H9 (cell line): ENCODE results near the gene RIPK4. TPM values are rescaled to one million over a fixed set of nuclear protein-coding genes. Genes with fewer than 3 reads are reported as not detected.

ENCODE experiments used
- DNase-seq: peaks from one replicate; pipeline ENCODE4 v3.0.0-alpha.2; 2017
- H2AFZ ChIP-seq: one replicate; pipeline ENCODE4 v1.6.1; 2013; ENCODE audit warnings: mild to moderate bottlenecking, low read length, control low read depth, moderate library complexity
- H2AK5ac ChIP-seq: 2 replicates; pipeline ENCODE4 v1.6.1; 2013; ENCODE audit warnings: low read length, control low read depth, mixed read lengths; ENCODE audit not compliant: insufficient read length
- H2BK120ac ChIP-seq: one replicate; pipeline ENCODE4 v1.6.1; 2013; ENCODE audit warnings: low read depth, mild to moderate bottlenecking, low read length, control low read depth, inconsistent platforms; ENCODE audit not compliant: poor library complexity, severe bottlenecking
- H2BK12ac ChIP-seq: 2 replicates; pipeline ENCODE4 v1.6.1; 2013; ENCODE audit warnings: low read length, control low read depth, mixed read lengths, low read depth; ENCODE audit not compliant: insufficient read length
- H2BK15ac ChIP-seq: 2 replicates; pipeline ENCODE4 v1.6.1; 2013; ENCODE audit warnings: low read depth, low read length, control low read depth
- H2BK20ac ChIP-seq: one replicate; pipeline ENCODE4 v1.6.1; 2013; ENCODE audit warnings: low read depth, mild to moderate bottlenecking, low read length, control low read depth, inconsistent platforms; ENCODE audit not compliant: poor library complexity, severe bottlenecking
- H2BK5ac ChIP-seq: 2 replicates; pipeline ENCODE4 v1.6.1; 2013; ENCODE audit warnings: low read length, control low read depth, mixed read lengths; ENCODE audit not compliant: insufficient read length
- H3K14ac ChIP-seq: 2 replicates; pipeline ENCODE4 v1.6.1; 2013; ENCODE audit warnings: low read length, control low read depth; ENCODE audit not compliant: insufficient read depth
- H3K18ac ChIP-seq: 2 replicates; pipeline ENCODE4 v1.6.1; 2013; ENCODE audit warnings: low read depth, mild to moderate bottlenecking, mixed read lengths, low read length, control low read depth; ENCODE audit not compliant: insufficient read length
- H3K23ac ChIP-seq: 2 replicates; pipeline ENCODE4 v1.6.1; 2013; ENCODE audit warnings: low read length, control low read depth, mixed read lengths, low read depth; ENCODE audit not compliant: insufficient read length
- H3K23me2 ChIP-seq: 2 replicates; pipeline ENCODE4 v1.6.1; 2013; ENCODE audit warnings: low read depth, mild to moderate bottlenecking, mixed read lengths, low read length, control low read depth; ENCODE audit not compliant: insufficient read length, poor library complexity, severe bottlenecking
- H3K27ac ChIP-seq: 2 replicates; pipeline ENCODE4 v1.5.1; 2013; ENCODE audit warnings: low read length, control low read depth, mixed read lengths, low read depth; ENCODE audit not compliant: insufficient read length
- H3K27me3 ChIP-seq: 2 replicates; pipeline ENCODE4 v1.6.1; 2013; ENCODE audit warnings: low read length, control low read depth, inconsistent platforms; ENCODE audit not compliant: insufficient read depth
- H3K4ac ChIP-seq: 2 replicates; pipeline ENCODE4 v1.6.1; 2013; ENCODE audit warnings: low read depth, mild to moderate bottlenecking, control low read depth, inconsistent platforms, low read length, moderate library complexity
- H3K4me1 ChIP-seq: 2 replicates; pipeline ENCODE4 v1.6.1; 2013; ENCODE audit warnings: low read length, control low read depth, inconsistent platforms; ENCODE audit not compliant: insufficient read depth
- H3K4me2 ChIP-seq: 2 replicates; pipeline ENCODE4 v1.6.1; 2013; ENCODE audit warnings: low read length, control low read depth, mixed read lengths; ENCODE audit not compliant: insufficient read length, insufficient read depth
- H3K56ac ChIP-seq: 2 replicates; pipeline ENCODE4 v1.6.1; 2013; ENCODE audit warnings: low read depth, mild to moderate bottlenecking, mixed read lengths, low read length, control low read depth; ENCODE audit not compliant: insufficient read length
- H3K79me1 ChIP-seq: 2 replicates; pipeline ENCODE4 v1.6.1; 2013; ENCODE audit warnings: low read depth, mild to moderate bottlenecking, moderate library complexity, low read length, control low read depth, inconsistent platforms; ENCODE audit not compliant: insufficient read depth, poor library complexity, severe bottlenecking
- H3K79me2 ChIP-seq: 2 replicates; pipeline ENCODE4 v1.6.1; 2013; ENCODE audit warnings: low read length, control low read depth, inconsistent platforms; ENCODE audit not compliant: insufficient read depth
- H3K9ac ChIP-seq: 2 replicates; pipeline ENCODE4 v1.6.1; 2013; ENCODE audit warnings: low read length, control low read depth, mixed read lengths; ENCODE audit not compliant: insufficient read length; ENCODE audit errors: extremely low read depth
- H3K9me3 ChIP-seq: one replicate; pipeline ENCODE4 v1.6.1; 2013; ENCODE audit warnings: low read depth, low read length, inconsistent platforms; ENCODE audit not compliant: control insufficient read depth
- H3T11ph ChIP-seq: one replicate; pipeline ENCODE4 v1.6.1; 2013; ENCODE audit warnings: mild to moderate bottlenecking, low read length, control low read depth, inconsistent platforms
- H4K20me1 ChIP-seq: one replicate; pipeline ENCODE4 v1.6.1; 2013; ENCODE audit not compliant: control insufficient read depth, insufficient read length, insufficient read depth
- H4K5ac ChIP-seq: 2 replicates; pipeline ENCODE4 v1.6.1; 2013; ENCODE audit warnings: low read depth, mild to moderate bottlenecking, mixed read lengths, low read length, control low read depth; ENCODE audit not compliant: insufficient read length
- H4K8ac ChIP-seq: replicated peaks from 2 replicates; pipeline ENCODE4 v1.6.1; 2013; ENCODE audit warnings: low read length, control low read depth, mixed read lengths, low read depth; ENCODE audit not compliant: insufficient read length
- H4K91ac ChIP-seq: 2 replicates; pipeline ENCODE4 v1.6.1; 2013; ENCODE audit warnings: low read depth, mild to moderate bottlenecking, moderate library complexity, mixed read lengths, low read length, control low read depth; ENCODE audit not compliant: insufficient read length
- H3K27ac Mint-ChIP-seq, 3 experiments: 2 replicates in 2 of 3; 3 replicates in 1 of 3; pipeline ENCODE4 v1.8.0; 2020 to 2021; ENCODE audit warnings: mixed read lengths in 3 of 3, mild to moderate bottlenecking in 1 of 3, moderate library complexity in 1 of 3
- H3K27me3 Mint-ChIP-seq: 2 replicates; pipeline ENCODE4 v1.8.0; 2021; ENCODE audit warnings: low read depth, mild to moderate bottlenecking, moderate library complexity, mixed read lengths
- H3K36me3 Mint-ChIP-seq, 3 experiments: 2 replicates in 2 of 3; 3 replicates in 1 of 3; pipeline ENCODE4 v1.8.0; 2020 to 2021; ENCODE audit warnings: low read depth in 3 of 3, mixed read lengths in 3 of 3; ENCODE audit not compliant: insufficient read depth in 1 of 3
- H3K4me1 Mint-ChIP-seq, 2 experiments: 2 replicates each; pipeline ENCODE4 v1.8.0; 2020; ENCODE audit warnings: mixed read lengths in 2 of 2
- H3K4me3 Mint-ChIP-seq, 2 experiments: 2 replicates in 1 of 2; 3 replicates in 1 of 2; pipeline ENCODE4 v1.8.0; 2020 to 2021; ENCODE audit warnings: mild to moderate bottlenecking in 2 of 2, mixed read lengths in 2 of 2, moderate library complexity in 1 of 2
- H3K9me3 Mint-ChIP-seq, 2 experiments: 2 replicates in 1 of 2; 3 replicates in 1 of 2; pipeline ENCODE4 v1.8.0; 2020; ENCODE audit warnings: mild to moderate bottlenecking in 2 of 2, mixed read lengths in 2 of 2, moderate library complexity in 1 of 2
- CTCF ChIP-seq: fragments of 200-600 bp; sonication (generic); conservative IDR thresholded peaks from 3 replicates; pipeline ENCODE4 v1.8.0; 2021; ENCODE audit warnings: antibody characterized with exemption, mild to moderate bottlenecking
- WGBS: extraction: QIAGEN DNeasy Blood & Tissue Kit; methylation state at CpG from one replicate; pipeline ENCODE4 v1.1.7; 2013; ENCODE audit warnings: missing lambda C conversion rate, low lambda C conversion rate, mixed read lengths; ENCODE audit not compliant: insufficient read length; ENCODE audit errors: extremely low coverage; 5-methylcytosine and 5-hydroxymethylcytosine counted together
- total RNA-seq: library from RNA; stranded (reverse); gene quantifications from 2 replicates; pipeline ENCODE4 v1.2.1, GENCODE V29; 2021

RIPK4 gene
- total RNA-seq, 1 experiment from 2014 or later, result 2.9 TPM

- Histone ChIP-seq H4K8ac (no peak overlapping the region), H2BK5ac (no peak overlapping the region), H2BK12ac (no peak overlapping the region), H3K23me2 (no peaks in the 10 kb centered on the region), H3K18ac (no peak overlapping the region), H3K27me3 (no peaks in the 10 kb centered on the region; the same call in 1 of the 2 replicates), H2BK15ac (no peak overlapping the region), H3K4me1 (peaks cover 3% of the 10 kb centered on the region; the same call in 1 of the 2 replicates), H3K79me2 (no peaks in the 10 kb centered on the region), H3K56ac (no peak overlapping the region), H4K91ac (no peak overlapping the region), H3T11ph (no peak overlapping the region), H2AFZ (no peak overlapping the region), H4K20me1 (peaks cover 2% of the 10 kb centered on the region), H3K79me1 (no peaks in the 10 kb centered on the region), H3K4ac (no peak overlapping the region), H3K23ac (no peak overlapping the region), H4K5ac (no peak overlapping the region), H3K27ac (no peak overlapping the region), H3K9ac (no peak overlapping the region), H3K4me2 (no peak overlapping the region), H2AK5ac (no peak overlapping the region), H3K14ac (no peak overlapping the region), H2BK20ac (no peak overlapping the region), H2BK120ac (no peak overlapping the region), H3K9me3 (no peaks in the 10 kb centered on the region)
- peaks cover 28 to 39% of the 10 kb centered on the region in 2 experiments for H3K4me1 Mint-ChIP-seq
- DNase-seq, result no peak
- no peaks in the 10 kb centered on the region for H3K36me3 Mint-ChIP-seq
- no peak overlapping the region; a peak in 1 of 5 replicates for H3K4me3 Mint-ChIP-seq
- no peak for TF ChIP-seq CTCF
- peaks cover 0 to 3% of the 10 kb centered on the region in 2 experiments; a peak in 2 of 5 replicates for H3K9me3 Mint-ChIP-seq
- H3K27me3 Mint-ChIP-seq, result peaks cover 4% of the 10 kb centered on the region
- no CpG with 5 or more reads among the region's 6 CpGs for WGBS
- H3K27ac Mint-ChIP-seq, result no peak overlapping the region
Observed at GRCh38 chr21:41719691-41720090, 47.2 kb downstream of the RIPK4 start.
